ENCODE measurements around the gene SBNO1. TPM values are rescaled to one million over a fixed set of nuclear protein-coding genes. Genes with fewer than 3 reads are reported as not detected.
A peak's percentile ranks its signal among the peaks of the same experiment; 100 is the strongest.
"Not testable (repeated sequence)": the region's sequence is repeated elsewhere in the genome, so short reads cannot be mapped to it uniquely, and the experiment has no call there.

Gene SBNO1
- polyA plus RNA-seq, 3 donors, result 5.6 to 16.9 (median 11.4) TPM

GRCh38 chr12:123371667-123372368 is 7.2 kb upstream of the SBNO1 start:
- H3K9ac ChIP-seq (ENCODE audit: insufficient read depth, low read length, poor library complexity, severe bottlenecking); H3K36me3 Mint-ChIP-seq; H3K4me3 ChIP-seq (replicated peaks in 1 of 3; ENCODE audit: low read depth in 2 of 3, low read length in 3 of 3); H3K4me1 Mint-ChIP-seq; H2AFZ ChIP-seq (ENCODE audit: insufficient read depth, low read depth, low read length, poor library complexity, severe bottlenecking); H3K27me3 Mint-ChIP-seq (ENCODE audit: low read depth in 3 of 3); H3K27me3 ChIP-seq (ENCODE audit: control insufficient read depth in 2 of 2, insufficient read depth in 2 of 2, low read length in 2 of 2); H3K4me1 ChIP-seq (ENCODE audit: control insufficient read depth in 1 of 2, insufficient read depth in 2 of 2, low read length in 2 of 2); intact Hi-C loops (cut with micrococcal nuclease); DNase-seq; H3K9me3 Mint-ChIP-seq; H3K27ac Mint-ChIP-seq; H3K4me3 Mint-ChIP-seq; H3K79me2 ChIP-seq (ENCODE audit: insufficient read depth, low read length); H3K4me2 ChIP-seq (replicated peaks; ENCODE audit: extremely low read depth, low read length, poor library complexity, severe bottlenecking); H4K20me1 ChIP-seq (ENCODE audit: insufficient read depth, low read length); H3K36me3 ChIP-seq (replicated peaks in 1 of 2; ENCODE audit: control insufficient read depth in 1 of 2, insufficient read depth in 2 of 2, low read length in 2 of 2); H3K9me3 ChIP-seq (replicated peaks in 1 of 2; ENCODE audit: control insufficient read depth in 1 of 2, insufficient read depth in 1 of 2, low read length in 2 of 2); H3K27ac ChIP-seq (ENCODE audit: low read depth in 1 of 2, low read length in 2 of 2): not testable (repeated sequence)
- 94% methylated on average over 38 of the region's 48 CpGs for WGBS (ENCODE audit: insufficient coverage)

- Mint-ChIP-seq H3K4me1 (peaks cover 4% of the 10 kb centered on the region), H3K27ac (peak overlapping the region in 1 of 7 donors; percentile 18), H3K27me3 (ENCODE audit: low read depth in 3 of 3) (peaks cover 0 to 2% (median 2%) of the 10 kb centered on the region in 3 donors), H3K36me3 (no peaks in the 10 kb centered on the region), H3K4me3 (no peak overlapping the region), H3K9me3 (peaks cover 0 to 2% (median 0%) of the 10 kb centered on the region in 7 donors)
- H3K9ac ChIP-seq (ENCODE audit: insufficient read depth, low read length, poor library complexity, severe bottlenecking), result no peak overlapping the region
- 100% methylated on average over 3 of the region's 5 CpGs for WGBS (ENCODE audit: insufficient coverage)
- no peak overlapping the region for H3K27ac ChIP-seq (ENCODE audit: low read depth in 1 of 2, low read length in 2 of 2)
- peaks cover under 1% of the 10 kb centered on the region for H4K20me1 ChIP-seq (ENCODE audit: insufficient read depth, low read length)
- H3K9me3 ChIP-seq (replicated peaks in 1 of 2; ENCODE audit: control insufficient read depth in 1 of 2, insufficient read depth in 1 of 2, low read length in 2 of 2), result no peaks in the 10 kb centered on the region
- H3K36me3 ChIP-seq (replicated peaks in 1 of 2; ENCODE audit: control insufficient read depth in 1 of 2, insufficient read depth in 2 of 2, low read length in 2 of 2), result no peaks in the 10 kb centered on the region
- no peak for DNase-seq
- intact Hi-C loops (cut with micrococcal nuclease), result loop anchor here in 1 of 2 donors (10.0 kb wide), 1 partner anchor 394 kb away; the partner anchor contains the start of gene OGFOD2
- no peak for TF ChIP-seq CTCF (IDR thresholded peaks at IDR 0.05)
- no peak overlapping the region for H2AFZ ChIP-seq (ENCODE audit: insufficient read depth, low read depth, low read length, poor library complexity, severe bottlenecking)
- no peak overlapping the region for H3K4me2 ChIP-seq (replicated peaks; ENCODE audit: extremely low read depth, low read length, poor library complexity, severe bottlenecking)
- H3K4me3 ChIP-seq (replicated peaks in 1 of 3; ENCODE audit: low read depth in 2 of 3, low read length in 3 of 3), result no peak overlapping the region
- peaks cover 4% of the 10 kb centered on the region for H3K79me2 ChIP-seq (ENCODE audit: insufficient read depth, low read length)
- no peaks in the 10 kb centered on the region for H3K27me3 ChIP-seq (ENCODE audit: control insufficient read depth in 2 of 2, insufficient read depth in 2 of 2, low read length in 2 of 2)
- H3K4me1 ChIP-seq (ENCODE audit: control insufficient read depth in 1 of 2, insufficient read depth in 2 of 2, low read length in 2 of 2), result peaks cover 8 to 11% of the 10 kb centered on the region in 2 donors
Measured at GRCh38 chr12:123369229-123369628, 4.6 kb upstream of the SBNO1 start.

- H3K4me1 ChIP-seq (ENCODE audit: control insufficient read depth in 1 of 2, insufficient read depth in 2 of 2, low read length in 2 of 2), result peaks cover 14 to 18% of the 10 kb centered on the region in 2 donors
- peak overlapping the region in 1 of 7 donors; percentile 40 for H3K27ac Mint-ChIP-seq
- H3K4me3 ChIP-seq (replicated peaks in 1 of 3; ENCODE audit: low read depth in 2 of 3, low read length in 3 of 3); H2AFZ ChIP-seq (ENCODE audit: insufficient read depth, low read depth, low read length, poor library complexity, severe bottlenecking); H3K27ac ChIP-seq (ENCODE audit: low read depth in 1 of 2, low read length in 2 of 2); H4K20me1 ChIP-seq (ENCODE audit: insufficient read depth, low read length); H3K36me3 Mint-ChIP-seq; H3K36me3 ChIP-seq (replicated peaks in 1 of 2; ENCODE audit: control insufficient read depth in 1 of 2, insufficient read depth in 2 of 2, low read length in 2 of 2); H3K9me3 ChIP-seq (replicated peaks in 1 of 2; ENCODE audit: control insufficient read depth in 1 of 2, insufficient read depth in 1 of 2, low read length in 2 of 2); H3K27me3 Mint-ChIP-seq (ENCODE audit: low read depth in 3 of 3); H3K4me1 Mint-ChIP-seq; H3K4me2 ChIP-seq (replicated peaks; ENCODE audit: extremely low read depth, low read length, poor library complexity, severe bottlenecking); H3K9me3 Mint-ChIP-seq; H3K9ac ChIP-seq (ENCODE audit: insufficient read depth, low read length, poor library complexity, severe bottlenecking); DNase-seq; H3K27me3 ChIP-seq (ENCODE audit: control insufficient read depth in 2 of 2, insufficient read depth in 2 of 2, low read length in 2 of 2); H3K4me3 Mint-ChIP-seq: not testable (repeated sequence)
- 90% methylated on average over 3 of the region's 7 CpGs for WGBS (ENCODE audit: insufficient coverage)
- peaks cover 12% of the 10 kb centered on the region for H3K79me2 ChIP-seq (ENCODE audit: insufficient read depth, low read length)
- intact Hi-C loops (cut with micrococcal nuclease), result loop anchor here in 1 of 2 donors (10.0 kb wide), 1 partner anchor 394 kb away; the partner anchor contains the start of gene OGFOD2
Measured at GRCh38 chr12:123368431-123368830, 3.8 kb upstream of the SBNO1 start.

Measured in CD14-positive monocyte (primary cell).